GM12891 (cell line): ENCODE measurements around the gene POLR2A.

ENCODE experiments used
- POLR2A ChIP-seq: IDR thresholded peaks from 2 replicates; pipeline ENCODE4 v1.6.1; 2011; ENCODE audit warnings: low read depth, low read length, control low read depth
- POLR2AphosphoS5 ChIP-seq: IDR thresholded peaks from 2 replicates; pipeline ENCODE4 v1.6.1; 2011; ENCODE audit warnings: low read depth, low read length, control low read depth
- POU2F2 ChIP-seq: IDR thresholded peaks from 2 replicates; pipeline ENCODE4 v1.6.1; 2011; ENCODE audit warnings: low read depth, mild to moderate bottlenecking, control low read depth, low read length, moderate library complexity
- SPI1 ChIP-seq: IDR thresholded peaks from 2 replicates; pipeline ENCODE4 v1.6.1; 2011; ENCODE audit warnings: low read depth, low read length, control low read depth

- TF ChIP-seq POLR2A (no peak), POLR2AphosphoS5 (no peak), POU2F2 (no peak), SPI1 (no peak)
These were observed 44.7 kb downstream of the POLR2A start for GRCh38 chr17:7528842-7529241.
